Measurements from ENCODE around the gene COMMD4. TPM values are rescaled to one million over a fixed set of nuclear protein-coding genes. Genes with fewer than 3 reads are reported as not detected.
"Not testable (repeated sequence)": the region's sequence is repeated elsewhere in the genome, so short reads cannot be mapped to it uniquely, and the experiment has no call there.

Gene COMMD4
- total RNA-seq (2022) (109 TPM in 2 replicates), Bru-seq, nascent RNA (percentile 69 among the genes with signal in this experiment), BruChase-seq, experiment 1, labeled RNA remaining after a 6-hour chase (percentile 87 among the genes with signal in this experiment), BruChase-seq, experiment 2, labeled RNA remaining after a 2-hour chase (percentile 84 among the genes with signal in this experiment)
- long read RNA-seq, full-length matches to known transcripts: 75 of 116 reads
- long read RNA-seq, partial matches to known transcripts: 20 of 116 reads
- long read RNA-seq, other reads (novel, unspliced or antisense): 21 of 116 reads

GRCh38 chr15:75335705-75336355 is at the start of gene COMMD4:
TSS of gene COMMD4 (plus strand) at chr15:75336063. CDS start at chr15:75336090, 27 bp downstream.
- peaks cover 18% of the 10 kb centered on the region for H3K36me3 Mint-ChIP-seq (ENCODE audit: insufficient read depth, unreplicated experiment)
- CTCF ChIA-PET: no interaction called here
- peak; percentile 96 for DNase-seq
- peaks cover 8% of the 10 kb centered on the region for H3K4me1 Mint-ChIP-seq (ENCODE audit: low read depth, unreplicated experiment)
- H3K9me3 Mint-ChIP-seq (ENCODE audit: low read depth, unreplicated experiment): no peaks in the 10 kb centered on the region
- TF ChIP-seq, protein P1, sequence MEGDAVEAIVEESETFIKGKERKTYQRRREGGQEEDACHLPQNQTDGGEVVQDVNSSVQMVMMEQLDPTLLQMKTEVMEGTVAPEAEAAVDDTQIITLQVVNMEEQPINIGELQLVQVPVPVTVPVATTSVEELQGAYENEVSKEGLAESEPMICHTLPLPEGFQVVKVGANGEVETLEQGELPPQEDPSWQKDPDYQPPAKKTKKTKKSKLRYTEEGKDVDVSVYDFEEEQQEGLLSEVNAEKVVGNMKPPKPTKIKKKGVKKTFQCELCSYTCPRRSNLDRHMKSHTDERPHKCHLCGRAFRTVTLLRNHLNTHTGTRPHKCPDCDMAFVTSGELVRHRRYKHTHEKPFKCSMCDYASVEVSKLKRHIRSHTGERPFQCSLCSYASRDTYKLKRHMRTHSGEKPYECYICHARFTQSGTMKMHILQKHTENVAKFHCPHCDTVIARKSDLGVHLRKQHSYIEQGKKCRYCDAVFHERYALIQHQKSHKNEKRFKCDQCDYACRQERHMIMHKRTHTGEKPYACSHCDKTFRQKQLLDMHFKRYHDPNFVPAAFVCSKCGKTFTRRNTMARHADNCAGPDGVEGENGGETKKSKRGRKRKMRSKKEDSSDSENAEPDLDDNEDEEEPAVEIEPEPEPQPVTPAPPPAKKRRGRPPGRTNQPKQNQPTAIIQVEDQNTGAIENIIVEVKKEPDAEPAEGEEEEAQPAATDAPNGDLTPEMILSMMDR (IDR thresholded peaks at IDR 0.05; ENCODE audit: unreplicated experiment): no peak
- peak within 1 kb of the TSS; percentile 95 for H3K4me3 Mint-ChIP-seq (ENCODE audit: low read depth, unreplicated experiment)
- no TSS peak for BruUV-seq (replicated peaks)
- H3K27me3 Mint-ChIP-seq (ENCODE audit: unreplicated experiment): peaks cover 14% of the 10 kb centered on the region
- intact Hi-C loops (cut with micrococcal nuclease; ENCODE audit: unreplicated experiment): no loop called here
- H3K27ac Mint-ChIP-seq (ENCODE audit: unreplicated experiment): peak within 1 kb of the TSS; percentile 92

DNA sequence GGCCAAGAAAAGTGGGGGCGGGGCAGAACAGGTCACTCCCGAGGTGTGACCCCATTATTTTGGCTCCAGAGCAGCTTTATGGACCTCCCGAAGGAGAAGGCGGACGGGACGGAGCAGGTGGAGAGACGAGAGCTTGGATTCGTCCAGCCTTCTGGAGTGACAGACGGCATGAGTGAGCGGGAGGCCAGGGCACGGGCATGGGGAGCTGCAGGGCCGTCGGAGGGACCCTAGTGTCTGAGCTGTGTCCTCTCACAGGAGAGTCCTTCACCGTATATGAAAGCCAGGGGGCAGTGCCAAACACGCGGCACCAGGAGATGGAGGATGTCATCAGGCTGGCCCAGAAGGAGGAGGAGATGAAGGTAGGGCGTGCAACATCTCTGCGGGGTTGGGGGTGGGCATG is 42.2 kb upstream of the COMMD4 start:
- H3K27ac Mint-ChIP-seq (ENCODE audit: unreplicated experiment); intact Hi-C loops (cut with micrococcal nuclease; ENCODE audit: unreplicated experiment); H3K4me1 Mint-ChIP-seq (ENCODE audit: low read depth, unreplicated experiment); CTCF ChIA-PET; DNase-seq; H3K36me3 Mint-ChIP-seq (ENCODE audit: insufficient read depth, unreplicated experiment); H3K9me3 Mint-ChIP-seq (ENCODE audit: low read depth, unreplicated experiment); H3K27me3 Mint-ChIP-seq (ENCODE audit: unreplicated experiment); BruUV-seq (replicated peaks); H3K4me3 Mint-ChIP-seq (ENCODE audit: low read depth, unreplicated experiment): not testable (repeated sequence)

- CTCF ChIA-PET; H3K36me3 Mint-ChIP-seq (ENCODE audit: insufficient read depth, unreplicated experiment); H3K9me3 Mint-ChIP-seq (ENCODE audit: low read depth, unreplicated experiment); H3K4me1 Mint-ChIP-seq (ENCODE audit: low read depth, unreplicated experiment); BruUV-seq (replicated peaks); H3K4me3 Mint-ChIP-seq (ENCODE audit: low read depth, unreplicated experiment); intact Hi-C loops (cut with micrococcal nuclease; ENCODE audit: unreplicated experiment); H3K27ac Mint-ChIP-seq (ENCODE audit: unreplicated experiment): not testable (repeated sequence)
- DNase-seq: peak; percentile 33
- peaks cover 22% of the 10 kb centered on the region for H3K27me3 Mint-ChIP-seq (ENCODE audit: unreplicated experiment)
- TF ChIP-seq, protein P1 (IDR thresholded peaks at IDR 0.05; ENCODE audit: unreplicated experiment): peak; percentile 8
Observed at GRCh38 chr15:75298541-75299310, 37.1 kb upstream of the COMMD4 start.

DNA sequence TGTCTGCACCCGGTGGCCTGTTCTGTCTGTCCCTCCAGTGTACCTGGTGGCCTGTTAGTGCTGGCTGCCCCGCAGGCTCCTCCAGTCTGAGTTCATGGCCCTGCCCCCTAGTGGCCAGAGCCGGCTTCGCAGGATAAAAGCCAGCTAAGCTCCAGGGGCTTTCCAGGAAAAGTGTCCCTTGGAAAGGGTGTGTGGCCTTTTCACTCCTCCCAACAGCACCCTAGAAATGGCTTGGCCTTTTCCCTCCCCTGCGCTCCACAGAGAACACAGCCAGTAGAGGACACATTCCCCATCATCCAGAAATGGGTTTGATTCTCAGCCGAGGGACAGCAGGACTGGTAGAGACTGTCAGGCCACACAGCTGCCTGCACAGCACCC is 36.6 kb upstream of the COMMD4 start:
- TF ChIP-seq, protein P1 (IDR thresholded peaks at IDR 0.05; ENCODE audit: unreplicated experiment): peak; percentile 63
- CTCF ChIA-PET: interaction anchor here (1.3 kb wide), 1 partner anchor 1235 kb away, joined by 12 read pairs; no protein-coding TSS in a partner anchor
- H3K4me3 Mint-ChIP-seq (ENCODE audit: low read depth, unreplicated experiment); intact Hi-C loops (cut with micrococcal nuclease; ENCODE audit: unreplicated experiment); BruUV-seq (replicated peaks); H3K36me3 Mint-ChIP-seq (ENCODE audit: insufficient read depth, unreplicated experiment); H3K27ac Mint-ChIP-seq (ENCODE audit: unreplicated experiment); H3K9me3 Mint-ChIP-seq (ENCODE audit: low read depth, unreplicated experiment); H3K4me1 Mint-ChIP-seq (ENCODE audit: low read depth, unreplicated experiment): not testable (repeated sequence)
- peak; percentile 83 for DNase-seq
- H3K27me3 Mint-ChIP-seq (ENCODE audit: unreplicated experiment): peaks cover 27% of the 10 kb centered on the region

GRCh38 chr15:75300026-75300425 is 35.8 kb upstream of the COMMD4 start:
- H3K9me3 Mint-ChIP-seq (ENCODE audit: low read depth, unreplicated experiment); H3K36me3 Mint-ChIP-seq (ENCODE audit: insufficient read depth, unreplicated experiment); H3K4me1 Mint-ChIP-seq (ENCODE audit: low read depth, unreplicated experiment); H3K4me3 Mint-ChIP-seq (ENCODE audit: low read depth, unreplicated experiment); H3K27ac Mint-ChIP-seq (ENCODE audit: unreplicated experiment); DNase-seq; BruUV-seq (replicated peaks): not testable (repeated sequence)
- CTCF ChIA-PET: interaction anchor here (1.3 kb wide), 1 partner anchor 1235 kb away, joined by 12 read pairs; no protein-coding TSS in a partner anchor
- peaks cover 35% of the 10 kb centered on the region for H3K27me3 Mint-ChIP-seq (ENCODE audit: unreplicated experiment)
- intact Hi-C loops (cut with micrococcal nuclease; ENCODE audit: unreplicated experiment): loop anchor here (10.0 kb wide), 1 partner anchor 65 kb away; no protein-coding TSS in a partner anchor
